HG02763 (cell line): ENCODE data around the gene SAPCD2.

Experiments used
- ATAC-seq: cut with Tn5 transposase; IDR thresholded peaks from one replicate; pipeline ENCODE4 v1.9.1; 2021; ENCODE audit warnings: mild to moderate bottlenecking, moderate library complexity; ENCODE audit not compliant: unreplicated experiment

Gene SAPCD2

DNA sequence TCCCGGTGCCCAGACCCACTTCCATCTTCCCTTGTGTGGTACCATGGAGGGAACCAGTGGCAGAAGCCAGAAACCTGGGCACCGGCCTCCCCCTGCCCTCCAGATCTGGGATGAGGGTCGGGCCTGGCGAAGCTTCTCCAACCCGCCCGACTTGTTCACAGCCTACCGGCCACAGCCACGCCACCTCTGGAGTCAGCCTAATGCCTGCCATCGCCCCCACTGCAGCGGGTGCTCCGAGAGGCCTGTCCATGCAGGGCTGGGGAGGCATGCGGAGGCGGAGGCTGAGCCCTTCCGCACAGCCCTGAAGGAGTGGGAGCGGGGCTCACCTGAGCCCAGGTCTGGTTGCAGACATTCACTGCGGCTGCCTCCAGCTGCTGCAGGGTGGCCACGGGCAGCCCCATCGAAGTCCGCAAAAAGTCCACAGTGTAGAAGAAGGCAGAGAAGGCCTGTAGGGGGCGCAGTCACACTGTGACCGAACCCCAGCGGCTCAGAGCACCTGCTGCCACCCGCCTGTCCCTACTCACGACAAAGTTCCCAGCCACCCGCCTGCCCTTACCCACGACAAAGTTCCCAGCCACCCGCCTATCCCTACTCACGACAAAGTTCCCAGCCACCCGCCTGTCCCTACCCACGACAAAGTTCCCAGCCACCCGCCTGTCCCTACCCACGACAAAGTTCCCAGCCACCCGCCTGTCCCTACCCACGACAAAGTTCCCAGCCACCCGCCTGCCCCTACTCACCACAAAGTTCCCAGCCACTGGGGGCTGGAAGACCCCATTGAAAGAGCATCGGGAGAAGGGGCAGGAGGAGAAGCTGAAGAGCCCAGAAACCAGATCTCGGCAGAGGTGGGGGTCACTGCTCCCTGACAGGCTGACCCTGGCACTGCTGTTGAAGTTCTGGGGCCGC lies 20.6 kb downstream of the SAPCD2 start:
- no peak for ATAC-seq

DNA sequence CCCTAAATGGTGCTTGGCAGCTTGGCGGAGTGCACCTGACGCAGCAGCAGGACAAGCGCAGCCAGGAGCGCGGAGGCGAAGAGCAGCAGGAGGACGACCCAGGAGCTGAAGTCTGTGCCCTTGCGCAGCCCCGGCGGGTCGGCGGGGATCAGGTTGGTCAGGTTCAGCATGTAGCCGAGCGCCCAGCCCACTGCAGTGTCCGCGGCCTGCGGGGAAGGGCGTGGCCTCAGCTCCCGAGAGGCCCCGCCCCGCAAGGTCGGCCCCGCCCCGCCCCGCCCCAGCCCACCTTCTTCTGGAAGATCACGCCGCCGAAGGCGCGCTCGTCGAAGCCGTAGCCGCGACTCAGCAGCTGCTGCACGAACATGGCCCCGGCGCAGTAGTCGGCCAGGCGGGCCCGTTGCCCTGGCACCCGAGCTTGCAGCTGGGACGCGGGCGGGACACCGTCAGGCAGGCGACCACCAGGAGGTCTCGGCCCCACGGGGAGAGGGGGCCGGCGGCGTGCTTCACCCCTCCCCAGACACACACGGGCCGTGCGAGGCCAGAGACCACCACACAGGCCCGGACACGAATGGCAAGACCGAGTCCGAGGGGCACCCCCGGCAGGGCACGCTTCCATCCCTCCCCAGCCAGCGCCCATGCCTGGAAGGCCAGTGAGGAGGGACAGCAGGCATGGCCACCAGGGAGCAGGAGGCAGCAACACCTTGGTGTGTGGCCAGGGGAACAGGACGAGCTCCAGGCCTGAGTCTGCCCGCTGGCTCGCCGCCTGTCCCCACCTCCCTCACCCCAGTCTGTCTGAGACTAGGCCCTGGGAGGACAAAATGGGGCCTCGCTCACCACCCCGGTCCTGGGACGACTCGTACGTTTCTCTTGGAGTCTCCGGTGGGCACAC lies 21.5 kb downstream of the SAPCD2 start:
- no peak for ATAC-seq

DNA sequence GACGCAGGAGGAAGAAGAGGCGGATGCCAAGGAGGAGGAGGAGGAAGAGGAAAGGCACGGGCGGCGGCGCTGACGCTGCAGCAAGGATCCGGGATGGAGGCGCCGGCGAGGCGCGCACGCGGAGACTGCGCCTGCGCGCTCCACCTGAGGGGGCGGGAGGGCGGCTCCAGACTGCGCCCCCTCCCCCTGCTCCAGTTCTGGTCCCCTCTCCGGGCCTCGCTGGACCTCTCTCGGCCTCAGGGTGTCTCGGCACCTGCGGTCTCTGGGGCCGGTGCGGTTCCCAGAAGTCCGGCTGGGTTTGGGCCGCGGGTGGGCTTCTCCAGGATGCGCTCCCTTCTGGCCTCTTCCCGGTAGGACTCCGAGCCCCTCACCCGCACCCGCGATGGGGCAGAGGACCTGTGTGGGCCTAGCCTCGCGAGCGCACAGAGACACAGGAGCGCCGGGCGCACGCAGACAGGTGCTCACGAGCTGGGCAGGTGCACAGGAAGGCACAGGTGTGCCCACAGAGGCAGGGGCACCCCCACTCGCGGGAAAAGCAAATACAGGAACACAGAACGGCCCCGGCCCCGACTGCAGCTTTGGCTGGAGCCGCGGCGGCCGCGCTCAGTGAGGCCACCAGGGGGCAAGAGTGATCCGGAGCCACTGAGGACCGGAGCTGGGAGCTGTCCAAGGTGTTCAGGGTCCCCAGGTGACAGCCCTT lies 24.1 kb downstream of the SAPCD2 start, which contains the start of gene NPDC1:
NPDC1 (minus strand) TSS at position 90 of the 700 bp plus-strand sequence. CDS start 188 bp downstream, outside the sequence.
- no peak for ATAC-seq

GRCh38 chr9:137045294-137046087 lies 24.9 kb downstream of the SAPCD2 start:
- no peak for ATAC-seq

DNA sequence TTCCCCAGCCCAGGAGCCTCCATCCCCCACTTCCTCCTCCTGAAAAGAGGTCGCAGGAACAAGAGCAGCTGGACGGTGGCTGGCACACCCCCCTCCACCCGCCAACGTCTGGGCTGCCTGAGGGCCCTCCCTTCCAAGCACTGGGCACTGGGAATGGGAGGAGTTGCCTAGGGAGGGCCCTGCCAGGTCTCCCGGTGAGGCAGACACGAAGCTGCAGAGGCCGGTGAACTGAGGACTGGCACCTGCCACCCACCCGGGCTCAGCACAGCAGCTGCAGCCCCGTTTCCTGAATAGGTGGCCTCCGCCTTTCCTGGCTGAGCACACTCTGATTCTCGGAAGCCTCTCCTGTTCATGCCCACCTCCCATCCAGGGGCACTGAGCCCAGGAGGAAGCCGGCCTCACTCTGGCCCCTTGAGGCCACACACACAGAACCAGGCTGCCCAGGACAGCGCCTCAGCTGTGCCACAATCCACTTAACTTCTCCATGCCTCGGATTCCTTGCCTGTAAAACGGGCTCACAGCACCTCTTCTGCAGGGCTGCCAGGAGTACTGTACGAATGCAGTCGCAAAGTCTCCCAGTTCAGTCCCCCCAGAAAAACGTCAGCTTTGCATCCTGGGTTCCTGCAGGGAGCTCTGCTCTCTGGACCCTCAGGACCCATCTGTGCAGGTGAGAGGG lies 25.7 kb downstream of the SAPCD2 start:
- no peak for ATAC-seq

- ATAC-seq: no peak
Measured at GRCh38 chr9:137044037-137044436, 26.3 kb downstream of the SAPCD2 start.

GRCh38 chr9:137042751-137043727 lies 27.3 kb downstream of the SAPCD2 start:
- ATAC-seq: no peak

- ATAC-seq: no peak
Measured at GRCh38 chr9:137041124-137041523, 29.2 kb downstream of the SAPCD2 start.

- no peak for ATAC-seq
Measured at GRCh38 chr9:137040568-137040967, 29.8 kb downstream of the SAPCD2 start.

GRCh38 chr9:137039611-137040366 lies 30.6 kb downstream of the SAPCD2 start:
- no peak for ATAC-seq

GRCh38 chr9:137038916-137039315 lies 31.4 kb downstream of the SAPCD2 start:
- ATAC-seq: no peak

DNA sequence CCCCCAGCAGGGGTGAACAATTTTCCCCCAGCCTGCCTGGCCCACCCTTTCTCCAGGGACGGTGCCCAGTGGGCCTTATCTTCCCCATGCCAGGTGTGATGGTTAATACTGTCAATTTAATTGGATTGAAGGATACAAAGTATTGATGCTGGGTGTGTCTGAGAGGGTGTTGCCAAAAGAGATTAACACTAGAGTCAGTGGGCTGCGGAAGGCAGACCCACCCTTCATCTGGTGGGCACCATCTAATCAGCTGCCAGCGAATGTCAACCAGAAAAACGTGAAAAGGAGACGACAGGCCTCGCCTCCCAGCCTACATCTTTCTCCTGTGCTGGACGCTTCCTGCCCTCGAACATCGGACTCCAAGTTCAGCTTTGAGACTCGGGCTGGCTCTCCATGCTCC lies 32.9 kb downstream of the SAPCD2 start:
- ATAC-seq: no peak

GRCh38 chr9:137037035-137037434 lies 33.3 kb downstream of the SAPCD2 start:
- no peak for ATAC-seq

DNA sequence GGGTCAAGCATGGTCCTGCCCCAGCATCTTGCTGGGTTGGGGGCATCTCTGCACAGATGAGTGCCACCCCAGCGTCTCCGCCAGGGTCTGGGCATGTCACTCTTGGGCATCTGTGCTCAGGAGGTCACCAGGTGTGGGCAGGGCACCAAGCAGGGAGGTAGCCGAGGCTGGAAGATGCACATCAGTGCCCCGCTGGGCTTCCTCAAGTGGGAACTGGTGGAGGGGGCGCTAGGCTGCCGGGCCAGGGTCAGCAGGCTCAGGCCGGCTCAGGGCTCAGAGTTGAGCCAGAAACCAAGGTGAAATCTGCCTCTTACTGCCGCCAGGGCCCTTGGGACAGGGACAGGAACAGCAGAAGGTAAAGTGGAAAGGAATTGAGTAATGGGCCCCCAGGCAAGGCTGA lies 34.4 kb downstream of the SAPCD2 start:
- no peak for ATAC-seq

DNA sequence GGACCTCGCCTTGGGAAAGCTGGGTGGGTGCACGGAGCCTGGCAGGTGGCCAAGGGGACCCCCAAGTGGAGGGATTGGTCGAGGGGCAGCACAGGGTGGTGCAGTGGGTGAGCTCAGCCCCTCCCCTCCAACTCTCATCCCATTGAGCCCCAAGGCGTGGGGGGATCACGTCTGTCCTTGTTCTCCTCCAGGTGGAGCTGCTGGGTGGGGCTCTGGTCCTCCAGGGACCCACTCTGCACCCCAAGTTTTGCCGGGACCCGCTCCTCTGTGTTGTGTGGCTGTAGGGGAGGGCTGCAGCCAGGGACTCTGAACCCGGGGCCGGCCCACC lies 34.9 kb downstream of the SAPCD2 start:
- ATAC-seq: no peak

GRCh38 chr9:137034709-137035506 lies 35.4 kb downstream of the SAPCD2 start:
- no peak for ATAC-seq

DNA sequence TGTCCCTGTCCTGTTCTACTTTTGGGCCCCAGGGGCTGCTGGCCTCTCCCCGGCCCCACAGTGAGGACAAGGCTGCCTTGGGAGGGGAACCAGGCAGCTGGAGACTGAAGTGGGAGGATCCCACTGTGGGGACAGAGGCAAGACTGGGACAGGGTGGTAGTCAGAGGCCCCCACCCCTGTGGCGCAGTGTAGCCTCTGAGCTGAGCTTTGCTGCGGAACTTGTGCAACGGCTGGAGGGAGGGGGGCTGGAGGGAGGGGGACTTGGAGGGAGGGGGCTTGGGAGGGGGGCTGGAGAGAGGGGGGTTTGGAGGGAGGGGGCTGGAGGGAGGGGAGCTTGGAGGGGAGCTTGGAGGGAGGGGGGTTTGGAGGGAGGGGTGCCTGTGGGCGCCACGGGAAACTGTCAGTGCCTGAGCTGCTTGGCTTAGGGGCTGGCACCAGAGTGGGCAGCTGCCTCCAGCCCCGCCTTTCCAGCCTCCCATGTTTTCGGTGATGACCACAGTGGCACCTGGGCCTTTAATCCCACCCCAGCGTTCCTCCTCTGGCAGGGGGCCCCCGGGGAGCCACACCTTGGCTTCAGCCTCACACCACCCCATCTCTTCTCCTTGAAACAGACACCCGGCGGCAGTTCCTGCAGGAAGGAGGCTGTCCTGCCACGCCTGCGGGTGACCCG lies 36.2 kb downstream of the SAPCD2 start:
- no peak for ATAC-seq
